ENCODE data around the gene MMP23B. TPM values are rescaled to one million over a fixed set of nuclear protein-coding genes. Genes with fewer than 3 reads are reported as not detected.

Gene MMP23B
- total RNA-seq, 1 experiment from 2014 or later: 0.67 TPM

GRCh38 chr1:1627261-1627828 is 4.6 kb upstream of the MMP23B start:
- H3K9me3 ChIP-seq (ENCODE audit: low read depth, low read length, poor library complexity, severe bottlenecking): no peaks in the 10 kb centered on the region
- intact Hi-C loops (cut with micrococcal nuclease; ENCODE audit: unreplicated experiment): no loop called here
- TF ChIP-seq CTCF (conservative IDR thresholded peaks at IDR 0.05; ENCODE audit: low read depth, low read length) (no peak), EZH2 (IDR thresholded peaks at IDR 0.05; ENCODE audit: borderline replicate concordance, low read depth, low read length, poor library complexity, severe bottlenecking) (no peak)
- no peak overlapping the region for H3K4me3 ChIP-seq (ENCODE audit: low read depth, low read length, poor library complexity, severe bottlenecking)
- no peak overlapping the region for H3K27ac ChIP-seq (ENCODE audit: low read depth, low read length, poor library complexity, severe bottlenecking)
- CTCF ChIA-PET: no interaction called here
- peaks cover 18% of the 10 kb centered on the region for H3K27me3 ChIP-seq (replicated peaks; ENCODE audit: insufficient read depth, low read depth, low read length, poor library complexity)
- H3K36me3 ChIP-seq (ENCODE audit: insufficient read depth, low read length, poor library complexity, severe bottlenecking): no peaks in the 10 kb centered on the region
- DNase-seq (ENCODE audit: low spot score): no peak
- H3K4me1 ChIP-seq (ENCODE audit: insufficient read depth, low read length, poor library complexity, severe bottlenecking): peaks cover 15% of the 10 kb centered on the region
- POLR2A ChIA-PET (ENCODE audit: low non-redundant PET): no interaction called here
- no TSS peak for BruUV-seq (replicated peaks)

GRCh38 chr1:1627829-1628753 is 3.9 kb upstream of the MMP23B start:
- no peak for DNase-seq (ENCODE audit: low spot score)
- TF ChIP-seq CTCF (conservative IDR thresholded peaks at IDR 0.05; ENCODE audit: low read depth, low read length): no peak
- TF ChIP-seq EZH2 (IDR thresholded peaks at IDR 0.05; ENCODE audit: borderline replicate concordance, low read depth, low read length, poor library complexity, severe bottlenecking): no peak
- Histone ChIP-seq H3K36me3 (ENCODE audit: insufficient read depth, low read length, poor library complexity, severe bottlenecking) (no peaks in the 10 kb centered on the region), H3K9me3 (ENCODE audit: low read depth, low read length, poor library complexity, severe bottlenecking) (no peaks in the 10 kb centered on the region), H3K4me3 (ENCODE audit: low read depth, low read length, poor library complexity, severe bottlenecking) (no peak overlapping the region), H3K27me3 (replicated peaks; ENCODE audit: insufficient read depth, low read depth, low read length, poor library complexity) (peaks cover 18% of the 10 kb centered on the region), H3K27ac (ENCODE audit: low read depth, low read length, poor library complexity, severe bottlenecking) (no peak overlapping the region), H3K4me1 (ENCODE audit: insufficient read depth, low read length, poor library complexity, severe bottlenecking) (peaks cover 15% of the 10 kb centered on the region)
- ChIA-PET CTCF (no interaction called here), POLR2A (ENCODE audit: low non-redundant PET) (no interaction called here)
- intact Hi-C loops (cut with micrococcal nuclease; ENCODE audit: unreplicated experiment): no loop called here
- no TSS peak for BruUV-seq (replicated peaks)

- Histone ChIP-seq H3K9me3 (ENCODE audit: low read depth, low read length, poor library complexity, severe bottlenecking) (no peaks in the 10 kb centered on the region), H3K27ac (ENCODE audit: low read depth, low read length, poor library complexity, severe bottlenecking) (no peak overlapping the region), H3K4me3 (ENCODE audit: low read depth, low read length, poor library complexity, severe bottlenecking) (no peak overlapping the region), H3K36me3 (ENCODE audit: insufficient read depth, low read length, poor library complexity, severe bottlenecking) (no peaks in the 10 kb centered on the region), H3K4me1 (ENCODE audit: insufficient read depth, low read length, poor library complexity, severe bottlenecking) (peaks cover 15% of the 10 kb centered on the region), H3K27me3 (replicated peaks; ENCODE audit: insufficient read depth, low read depth, low read length, poor library complexity) (peaks cover 18% of the 10 kb centered on the region)
- DNase-seq (ENCODE audit: low spot score): no peak
- ChIA-PET POLR2A (ENCODE audit: low non-redundant PET) (no interaction called here), CTCF (no interaction called here)
- TF ChIP-seq CTCF (conservative IDR thresholded peaks at IDR 0.05; ENCODE audit: low read depth, low read length): no peak
- TF ChIP-seq EZH2 (IDR thresholded peaks at IDR 0.05; ENCODE audit: borderline replicate concordance, low read depth, low read length, poor library complexity, severe bottlenecking): no peak
- intact Hi-C loops (cut with micrococcal nuclease; ENCODE audit: unreplicated experiment): no loop called here
- BruUV-seq (replicated peaks): no TSS peak
Measured at GRCh38 chr1:1628754-1629429, 3.1 kb upstream of the MMP23B start.
